Vagina (tissue), 2 donors: ENCODE data around the gene FKRP.

ENCODE experiments used
- POLR2A ChIP-seq, 2 donors: fragments of 450-650 bp; IDR thresholded peaks; one replicate each; pipeline ENCODE4 v1.6.1; 2017; ENCODE audit warnings: antibody characterized with exemption in 2 of 2, mild to moderate bottlenecking in 2 of 2, moderate library complexity in 2 of 2
- POLR2AphosphoS5 ChIP-seq, 2 donors: sonication (generic); formaldehyde crosslinking; IDR thresholded peaks; one replicate each; pipeline ENCODE4 v1.9.0; 2017; ENCODE audit warnings: antibody characterized with exemption in 2 of 2, mild to moderate bottlenecking in 2 of 2, low read depth in 1 of 2; ENCODE audit not compliant: insufficient read depth in 1 of 2
- TF ChIP-seq, protein P1 (sequence below), 3 experiments: fragments of 450-650 bp in 2 of 3; fragments of 200-600 bp in 1 of 3; sonication (generic) in 1 of 3; IDR thresholded peaks; one replicate each; pipeline ENCODE4 v1.5.1; 2017 to 2019; ENCODE audit warnings: antibody characterized with exemption in 3 of 3, mild to moderate bottlenecking in 2 of 3, moderate library complexity in 2 of 3

DNA sequence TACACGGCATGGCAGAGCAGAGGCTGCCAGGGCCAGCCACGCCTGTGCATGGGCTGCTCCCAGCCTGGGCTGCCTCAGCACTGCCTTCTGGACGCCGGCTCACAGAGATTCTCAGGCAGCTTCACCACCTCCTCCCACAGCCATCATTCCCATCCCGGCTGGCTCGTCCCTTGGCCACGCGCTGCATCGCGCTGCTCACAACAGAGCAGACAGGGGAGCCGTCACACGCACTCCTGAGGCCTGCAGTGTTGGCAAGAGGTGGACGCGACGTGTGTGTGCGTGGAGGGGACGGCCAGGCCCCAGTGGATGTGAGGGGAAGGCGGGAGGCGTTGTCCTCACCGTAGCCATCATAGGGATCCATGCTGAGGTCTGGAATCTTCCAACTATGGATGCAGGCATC, 21.4 kb upstream of the FKRP start:
- TF ChIP-seq POLR2AphosphoS5 (IDR thresholded peaks at IDR 0.05; ENCODE audit: insufficient read depth in 1 of 2, low read depth in 1 of 2) (no peak), POLR2A (IDR thresholded peaks at IDR 0.05) (no peak)
- TF ChIP-seq, protein P1, sequence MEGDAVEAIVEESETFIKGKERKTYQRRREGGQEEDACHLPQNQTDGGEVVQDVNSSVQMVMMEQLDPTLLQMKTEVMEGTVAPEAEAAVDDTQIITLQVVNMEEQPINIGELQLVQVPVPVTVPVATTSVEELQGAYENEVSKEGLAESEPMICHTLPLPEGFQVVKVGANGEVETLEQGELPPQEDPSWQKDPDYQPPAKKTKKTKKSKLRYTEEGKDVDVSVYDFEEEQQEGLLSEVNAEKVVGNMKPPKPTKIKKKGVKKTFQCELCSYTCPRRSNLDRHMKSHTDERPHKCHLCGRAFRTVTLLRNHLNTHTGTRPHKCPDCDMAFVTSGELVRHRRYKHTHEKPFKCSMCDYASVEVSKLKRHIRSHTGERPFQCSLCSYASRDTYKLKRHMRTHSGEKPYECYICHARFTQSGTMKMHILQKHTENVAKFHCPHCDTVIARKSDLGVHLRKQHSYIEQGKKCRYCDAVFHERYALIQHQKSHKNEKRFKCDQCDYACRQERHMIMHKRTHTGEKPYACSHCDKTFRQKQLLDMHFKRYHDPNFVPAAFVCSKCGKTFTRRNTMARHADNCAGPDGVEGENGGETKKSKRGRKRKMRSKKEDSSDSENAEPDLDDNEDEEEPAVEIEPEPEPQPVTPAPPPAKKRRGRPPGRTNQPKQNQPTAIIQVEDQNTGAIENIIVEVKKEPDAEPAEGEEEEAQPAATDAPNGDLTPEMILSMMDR (IDR thresholded peaks at IDR 0.05): no peak
